NCI-H1092 (cell line): Measurements from ENCODE around the gene PSMB7.
A peak's percentile ranks its signal among the peaks of the same experiment; 100 is the strongest.

ENCODE experiments used
- DNase-seq: peaks from one replicate; lab custom pipeline; 2025; lab: John Stamatoyannopoulos, UW

PSMB7 gene

DNA sequence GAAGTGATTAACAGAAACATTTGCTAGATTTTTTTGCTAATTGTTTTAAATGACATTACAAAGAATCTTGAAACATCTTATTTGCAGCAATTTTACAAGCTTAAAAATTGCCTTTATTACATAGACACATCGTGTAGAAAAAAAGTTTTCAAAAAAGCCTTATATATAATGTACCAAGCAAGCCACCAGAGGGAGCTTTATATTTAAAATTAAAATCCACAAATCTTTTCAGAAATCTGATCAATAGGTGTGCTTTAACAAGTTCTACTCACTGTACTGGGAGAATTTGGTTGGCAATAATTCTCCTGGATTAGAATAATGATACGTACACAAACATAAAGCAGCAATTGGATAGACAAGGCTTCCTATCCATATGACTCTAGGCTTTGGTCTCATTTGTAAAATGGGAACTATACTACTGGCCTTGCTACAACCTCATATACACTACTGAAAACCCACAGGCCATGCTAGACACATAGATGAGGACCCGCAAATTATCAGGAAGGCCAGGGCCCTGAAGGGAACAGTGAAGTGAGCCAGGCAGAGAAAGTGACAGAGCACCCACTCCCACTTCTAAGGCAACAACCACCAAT is 4.8 kb downstream of the PSMB7 start:
- no peak for DNase-seq

DNA sequence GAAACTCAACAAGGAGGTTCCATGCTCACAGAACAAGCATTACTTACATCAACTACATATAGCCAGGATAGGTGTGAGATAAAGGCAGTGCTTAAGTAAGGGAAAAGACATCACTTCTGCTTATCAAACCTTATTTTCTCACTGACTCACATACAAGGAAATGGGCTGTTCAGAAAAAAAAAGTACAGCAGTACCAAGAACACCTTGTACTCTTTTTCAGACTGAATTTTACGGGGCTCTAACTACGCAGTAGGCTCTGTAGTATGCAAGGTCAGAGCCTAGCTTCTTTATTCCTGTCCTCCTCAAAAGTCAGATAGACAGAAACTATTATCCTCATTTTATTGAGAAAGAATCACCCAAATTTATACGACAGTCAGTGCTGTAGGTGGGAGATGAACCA is 5.8 kb downstream of the PSMB7 start:
- no peak for DNase-seq

DNA sequence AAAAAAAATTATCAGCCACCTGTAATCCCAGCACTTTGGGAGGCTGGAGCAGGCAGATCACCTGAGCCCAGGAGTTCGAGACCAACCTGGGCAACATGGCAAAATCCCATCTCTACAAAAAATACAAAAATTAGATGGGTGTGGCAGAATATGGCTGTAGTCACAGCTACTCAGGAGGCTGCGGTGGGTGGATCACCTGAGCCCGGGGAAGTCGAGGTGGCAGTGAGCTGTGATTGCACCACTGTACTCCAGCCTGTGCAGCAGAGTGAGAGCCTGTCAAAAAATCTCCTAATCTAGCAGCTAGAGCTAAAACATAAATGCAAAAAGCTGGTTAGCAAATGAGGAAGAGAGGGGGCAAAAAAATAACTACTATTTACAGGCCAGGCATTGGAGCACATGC is 12.0 kb downstream of the PSMB7 start:
- no peak for DNase-seq

DNA sequence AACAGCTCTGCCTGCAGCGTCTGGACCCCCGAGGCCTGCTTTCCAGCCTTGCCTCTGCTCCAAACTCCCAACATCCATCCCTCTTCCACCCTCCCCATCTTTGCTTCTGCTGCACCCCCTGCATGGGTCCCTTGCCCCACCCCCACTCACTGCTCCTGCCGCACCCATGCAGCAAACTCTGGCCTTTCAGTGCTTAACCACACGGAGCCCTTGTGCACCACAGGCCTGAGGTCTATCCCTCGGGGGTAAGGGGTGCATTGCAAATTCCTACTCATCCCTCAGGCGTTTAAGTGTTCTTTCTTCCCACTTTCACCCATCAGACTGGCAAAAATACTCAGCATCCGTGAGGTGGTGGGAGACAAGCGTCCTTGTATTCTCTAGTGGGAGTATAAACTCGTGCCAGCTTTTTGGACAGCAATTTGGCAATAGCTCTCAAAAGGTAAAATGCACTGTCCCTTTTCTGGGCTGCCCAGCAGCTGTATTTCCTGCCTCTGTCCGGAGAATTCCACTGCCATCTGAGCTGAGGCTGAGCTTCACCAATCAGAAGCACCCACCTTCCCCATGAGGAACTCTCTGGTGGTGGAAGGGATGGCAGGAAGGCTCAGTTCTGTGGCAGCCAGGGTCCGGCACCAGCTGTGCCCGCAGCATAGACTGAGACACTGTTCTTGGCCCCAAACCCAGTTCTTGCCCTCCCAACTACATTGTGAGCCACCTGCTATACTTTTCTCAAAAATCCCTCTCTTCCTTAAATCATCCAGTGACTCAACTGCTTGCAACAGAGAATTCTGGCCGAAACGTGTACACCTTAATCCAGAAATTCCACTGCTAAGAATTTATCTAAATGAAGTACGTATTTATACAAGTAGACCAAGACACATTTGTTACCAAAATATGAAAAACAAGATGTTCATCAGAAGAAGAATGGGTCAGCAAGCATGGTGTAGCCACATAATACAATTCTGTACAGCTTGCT is 15.0 kb downstream of the PSMB7 start:
- no peak for DNase-seq

DNA sequence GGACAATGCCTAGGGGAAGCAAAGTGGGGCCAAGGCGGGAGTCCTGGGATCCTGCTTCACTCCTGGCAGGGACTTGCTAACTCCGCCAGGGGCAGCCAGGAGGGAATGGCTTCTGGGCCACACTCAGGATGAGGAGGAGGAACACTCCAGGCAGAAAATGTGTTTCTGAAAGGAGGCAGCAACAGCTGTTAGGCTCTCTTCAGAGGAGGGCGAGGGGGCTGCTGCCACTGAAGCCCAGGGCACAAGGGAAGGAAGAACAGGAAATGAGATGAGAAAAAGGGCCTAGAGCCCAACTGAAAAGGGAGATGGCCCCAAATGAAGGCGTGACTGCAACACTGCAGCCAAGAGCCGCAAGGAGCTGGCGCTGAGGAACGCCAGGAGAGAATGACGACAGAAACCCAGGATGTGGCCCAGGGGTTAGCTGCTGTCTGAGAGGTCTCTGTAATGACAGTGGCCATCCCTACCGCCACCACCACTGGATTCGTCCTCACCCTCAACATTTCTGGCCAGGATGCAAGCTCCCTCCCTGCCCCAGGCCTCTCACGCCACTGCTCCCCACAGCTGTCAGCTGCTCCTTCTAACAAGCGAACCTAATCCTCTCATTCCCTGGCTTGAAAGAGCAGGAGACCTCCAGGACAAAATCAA is 15.8 kb downstream of the PSMB7 start:
- no peak for DNase-seq

DNA sequence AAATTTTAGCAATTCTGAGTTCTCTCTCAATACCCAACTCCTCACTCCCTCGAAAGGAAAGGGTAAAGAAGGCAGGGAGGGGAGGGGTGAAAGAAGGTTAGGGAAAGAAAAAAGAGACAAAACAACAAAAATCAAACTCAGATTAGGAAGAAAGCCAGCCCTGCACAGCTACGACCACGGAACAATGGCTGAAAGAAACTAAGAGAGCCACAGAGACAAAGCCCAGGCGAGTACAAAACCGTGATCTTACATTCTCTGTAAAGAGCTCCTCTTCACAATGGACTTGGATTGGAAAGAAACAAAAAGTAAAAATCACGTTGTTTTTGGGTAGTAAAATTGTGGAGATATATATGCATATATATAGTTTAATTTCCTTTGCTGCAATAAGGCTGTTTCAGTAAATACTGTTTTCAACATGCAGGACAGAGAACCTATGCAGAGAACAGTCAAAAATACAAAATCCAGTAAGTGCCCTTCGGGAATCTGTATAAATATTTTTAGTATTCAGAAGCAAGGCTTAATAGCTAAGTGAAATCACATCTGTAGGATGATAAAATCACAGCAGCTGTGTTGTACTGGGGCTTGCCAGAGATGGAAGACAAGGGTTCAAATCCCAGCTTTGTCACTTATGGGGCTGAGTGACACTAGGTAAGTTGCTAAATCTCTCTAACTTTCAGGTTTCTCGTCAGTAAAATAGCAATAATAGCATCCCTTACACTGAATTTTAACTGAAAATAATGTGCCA is 16.9 kb downstream of the PSMB7 start:
- no peak for DNase-seq

DNA sequence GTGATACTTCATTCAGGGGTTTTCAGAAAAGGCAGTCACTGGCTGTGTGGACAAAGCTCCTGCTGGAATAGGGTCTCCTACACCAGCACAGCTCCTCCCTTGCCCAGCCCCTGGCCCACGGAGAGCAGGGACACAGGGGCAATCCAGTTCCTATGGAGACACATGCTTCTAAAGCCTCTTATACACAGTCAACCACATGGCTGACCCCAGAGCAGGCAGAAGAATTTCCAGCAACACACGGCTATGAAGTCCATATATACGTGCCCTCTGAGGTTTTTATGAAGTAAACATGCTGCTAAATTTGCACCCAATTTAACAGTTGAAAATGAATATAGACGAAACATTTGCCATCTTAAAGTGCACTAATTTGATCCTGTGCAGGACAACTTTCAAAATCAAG is 19.4 kb downstream of the PSMB7 start:
- DNase-seq: no peak

DNA sequence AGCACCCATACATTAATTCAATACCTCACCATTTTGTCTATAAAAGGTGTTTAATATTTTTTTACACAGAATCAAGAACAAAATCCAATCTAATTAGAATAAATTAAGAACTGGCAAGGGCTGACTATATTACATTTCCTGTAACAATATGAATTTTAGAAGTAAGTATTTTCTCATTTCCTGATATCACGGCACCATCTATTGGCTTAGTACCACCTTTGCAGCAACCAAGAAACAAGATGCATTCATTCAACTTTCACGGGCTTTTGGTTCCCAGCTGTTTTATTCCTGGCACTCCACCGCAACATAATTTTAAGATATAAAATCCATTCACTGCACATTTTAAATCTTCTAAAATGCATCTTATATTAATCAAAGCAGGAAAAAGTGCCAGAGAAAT is 20.6 kb downstream of the PSMB7 start:
- DNase-seq: no peak

DNA sequence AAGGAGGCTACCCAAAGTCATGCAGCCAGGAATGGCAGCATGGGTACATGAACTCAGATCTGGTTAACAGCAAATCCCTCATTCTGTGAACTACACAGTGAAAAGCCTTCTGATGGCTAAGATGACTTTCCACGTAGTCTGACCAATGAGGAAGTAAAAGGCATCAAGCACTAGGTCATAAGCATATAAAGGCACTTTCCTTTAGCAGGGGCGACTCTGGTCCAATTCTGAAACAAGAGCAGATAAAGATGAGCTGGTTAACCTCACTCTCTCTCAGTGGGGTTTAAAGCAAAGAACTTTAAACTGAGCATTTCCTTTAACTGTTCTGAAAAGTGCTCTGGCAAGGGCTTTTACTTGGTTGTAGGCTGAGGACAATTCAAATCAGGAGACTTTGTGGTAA is 21.1 kb downstream of the PSMB7 start:
- DNase-seq: no peak

DNA sequence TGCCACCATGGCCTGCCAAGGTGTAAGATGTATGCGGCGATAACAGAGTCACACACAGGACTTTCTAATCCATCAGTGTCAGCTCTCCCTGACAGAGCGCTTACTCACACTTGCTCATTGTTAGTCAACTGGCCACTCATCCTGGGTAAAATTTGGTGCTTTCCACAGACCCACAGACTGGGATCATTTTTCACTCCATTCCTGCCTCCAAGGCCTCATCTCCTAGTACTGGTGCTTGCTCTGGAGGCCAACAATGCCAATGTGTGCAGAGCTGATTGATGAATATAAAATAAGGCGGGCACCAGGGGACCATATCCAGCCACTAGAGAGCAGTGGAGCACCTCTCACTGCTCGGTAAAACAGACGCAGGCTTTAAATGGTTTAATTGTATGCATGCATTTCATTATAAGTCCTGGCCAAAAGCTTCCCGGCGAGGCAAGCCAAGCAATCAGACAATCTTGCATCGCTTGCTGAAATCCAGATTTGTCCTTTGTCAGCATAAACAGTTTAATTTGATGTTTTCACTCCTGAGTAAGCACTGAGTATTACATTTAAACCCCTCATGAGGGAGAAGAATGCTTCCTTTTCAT is 22.3 kb downstream of the PSMB7 start:
- no peak for DNase-seq

DNA sequence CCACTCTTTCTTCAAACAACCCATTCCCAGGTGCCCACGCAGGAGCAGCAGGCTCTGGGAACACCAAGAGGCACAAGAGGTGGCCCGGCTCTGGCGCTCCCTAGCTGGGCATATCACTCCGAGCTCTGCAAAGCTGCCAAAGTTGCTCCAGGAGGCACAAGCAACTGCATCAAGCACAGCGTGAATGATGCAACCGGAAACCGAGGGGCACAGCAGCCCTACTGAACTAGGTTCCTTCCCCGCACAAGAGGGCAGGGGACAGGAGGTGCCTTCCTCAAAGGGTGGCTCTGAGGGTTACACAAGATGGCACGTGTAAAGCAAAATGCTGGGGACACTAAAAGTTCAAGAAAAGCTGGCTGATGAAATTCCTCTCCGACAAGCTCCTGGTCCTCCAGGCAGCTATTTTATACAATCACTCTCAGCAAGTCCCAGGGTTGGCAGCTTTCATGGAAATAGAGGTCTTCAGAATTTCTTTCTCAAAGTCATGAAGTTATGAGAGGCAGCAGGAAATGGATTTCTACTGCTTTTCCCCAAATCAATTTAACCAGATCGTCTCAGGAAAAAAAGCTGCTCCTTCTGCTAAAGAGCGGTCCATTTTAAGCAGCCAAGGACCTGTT is 22.9 kb downstream of the PSMB7 start:
- no peak for DNase-seq

DNA sequence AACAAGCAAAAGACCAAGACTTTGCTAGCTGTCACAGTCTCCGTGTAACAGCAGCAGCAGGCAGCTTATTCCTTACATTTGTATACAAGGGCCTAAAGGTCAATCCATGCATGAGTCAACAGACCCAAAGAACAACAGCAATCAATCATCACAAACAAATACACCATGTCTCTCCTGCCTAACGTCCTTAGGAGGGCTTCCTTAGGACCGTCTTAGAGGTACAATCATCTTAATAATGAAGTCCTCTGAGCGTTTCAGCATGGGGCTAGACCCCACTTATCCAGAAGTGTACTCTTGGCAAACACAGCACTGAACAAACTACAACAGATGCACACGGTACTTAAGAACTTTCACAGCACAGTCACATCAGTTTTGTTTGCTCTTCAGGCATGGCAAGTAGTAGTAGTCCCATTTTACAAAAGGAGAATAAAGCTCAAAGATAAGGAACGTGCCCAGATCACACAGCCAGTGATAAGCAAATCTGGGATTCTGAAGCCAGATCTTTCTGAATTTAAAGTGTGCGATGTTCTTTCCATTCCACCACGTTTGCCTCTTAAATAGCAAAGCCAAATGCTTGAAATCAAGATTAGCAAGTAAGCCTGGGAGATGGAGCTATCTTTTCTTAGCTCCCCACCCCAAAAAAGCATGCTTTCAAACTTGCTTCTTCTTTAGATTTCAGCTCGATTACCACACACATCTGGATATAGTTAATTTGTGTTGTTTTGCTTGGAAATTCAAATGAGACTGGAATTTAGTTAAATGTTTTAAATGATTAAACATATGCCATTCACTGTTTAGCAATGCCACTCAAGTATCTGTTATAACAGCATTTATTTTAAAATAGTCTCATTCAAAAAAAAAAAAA is 24.2 kb downstream of the PSMB7 start:
- DNase-seq: no peak

DNA sequence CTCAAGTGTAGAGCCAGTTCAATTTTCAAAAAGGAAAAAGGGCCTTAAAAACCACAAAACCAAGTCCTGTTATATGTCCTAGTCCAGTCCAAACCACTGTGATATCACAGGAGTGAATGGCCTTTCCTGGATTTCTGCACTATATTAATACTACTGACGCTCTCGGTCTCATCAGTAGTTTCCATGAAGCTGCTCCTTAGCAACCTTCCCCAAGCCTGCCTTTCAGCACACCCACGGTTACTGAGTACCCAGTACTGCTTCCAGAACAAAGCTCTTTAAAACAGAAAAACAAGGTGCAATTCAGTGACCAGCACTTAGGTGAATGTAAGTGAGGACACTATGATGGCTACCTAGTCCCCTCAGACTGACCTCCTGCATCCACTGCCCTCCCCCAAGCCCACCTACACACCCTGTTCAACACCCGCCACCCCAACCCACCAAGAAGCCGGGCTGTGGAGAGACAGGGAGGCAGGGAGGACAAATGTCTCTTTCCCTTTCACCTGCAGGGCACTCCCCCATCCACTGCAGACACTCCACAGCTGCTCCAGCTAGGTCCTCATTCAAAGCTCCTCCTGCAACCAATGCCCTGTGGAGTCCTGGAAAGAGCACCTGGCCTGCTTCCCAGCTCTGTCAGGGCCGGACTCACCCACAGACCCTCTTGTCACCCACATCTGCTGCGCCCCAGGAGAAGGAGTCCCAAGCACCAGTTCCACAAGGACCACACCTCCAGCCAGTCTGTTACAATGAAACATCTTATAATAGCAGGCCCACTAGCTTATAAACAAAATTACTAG is 25.9 kb downstream of the PSMB7 start:
- peak; percentile 45 for DNase-seq

DNA sequence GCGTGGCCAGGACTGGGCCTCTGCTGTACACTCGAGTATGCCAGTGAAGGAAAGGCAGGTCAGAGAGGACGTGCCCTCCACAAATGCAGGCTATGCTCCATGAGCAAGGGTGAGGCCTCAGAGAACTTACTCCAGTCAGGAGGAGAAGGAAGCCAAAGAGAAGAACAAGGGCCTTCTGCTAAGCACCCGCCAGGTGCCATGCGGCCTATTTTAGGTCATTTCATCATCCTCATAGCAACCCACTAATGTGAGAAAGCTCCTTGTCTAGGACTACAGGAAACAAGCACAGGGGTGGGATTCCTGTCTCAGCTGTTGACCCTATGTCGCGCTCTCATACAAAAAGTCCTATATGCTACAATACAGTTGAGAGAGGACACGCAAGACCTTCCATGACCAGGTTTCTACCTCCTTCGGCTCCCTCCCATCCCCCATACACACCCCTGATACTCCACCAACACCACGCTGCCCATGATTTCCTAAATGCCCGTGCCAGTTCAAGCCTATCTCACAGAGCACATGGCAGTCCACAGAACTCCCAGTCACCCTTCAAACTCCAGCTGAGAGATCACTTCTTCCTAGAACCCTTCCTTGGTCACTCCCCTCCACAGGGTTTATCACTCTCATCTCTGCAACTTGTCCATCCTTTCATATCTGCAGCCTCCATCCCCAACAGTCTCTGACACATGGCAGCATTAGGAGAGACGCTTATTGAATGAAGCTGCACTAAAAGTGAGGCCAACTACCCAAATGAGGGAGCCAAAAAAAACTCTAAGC is 26.8 kb downstream of the PSMB7 start:
- no peak for DNase-seq

DNA sequence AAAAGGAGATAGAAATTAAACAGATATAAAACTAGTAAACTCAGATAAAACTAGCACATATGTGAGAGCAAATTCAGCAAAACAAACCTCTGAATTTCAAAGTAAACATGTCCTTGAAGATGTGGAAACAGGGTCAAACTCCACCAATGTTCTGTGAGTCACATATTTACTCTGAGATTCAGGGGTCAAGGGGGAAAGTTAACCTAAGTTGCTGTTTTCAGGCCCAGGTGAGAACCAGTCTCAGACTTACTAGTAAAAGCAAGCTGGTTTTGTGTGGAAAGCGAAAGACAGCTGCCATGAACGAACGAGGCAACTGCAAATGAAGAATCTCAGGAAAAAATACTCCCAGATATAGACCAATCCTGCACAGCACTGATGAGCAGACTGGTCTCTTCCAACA is 29.0 kb downstream of the PSMB7 start:
- no peak for DNase-seq

DNA sequence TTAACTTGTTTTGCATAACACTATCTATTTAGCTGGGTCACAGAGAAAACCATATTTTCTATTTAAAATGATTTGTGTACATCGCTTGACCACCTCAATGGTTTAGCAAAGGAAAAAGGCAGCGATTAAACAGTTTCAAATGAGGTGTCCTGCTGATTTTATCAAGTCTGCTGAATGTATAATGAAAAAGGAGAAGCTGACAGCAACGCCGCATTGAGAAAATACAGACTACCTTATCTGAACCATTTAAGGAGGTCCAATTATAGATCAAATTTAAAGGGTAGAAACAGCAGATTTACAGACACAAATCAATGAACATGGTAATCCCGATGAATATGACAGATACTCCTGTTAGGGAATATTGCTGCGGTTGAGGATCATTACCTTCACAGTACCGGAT is 29.6 kb downstream of the PSMB7 start:
- no peak for DNase-seq

DNA sequence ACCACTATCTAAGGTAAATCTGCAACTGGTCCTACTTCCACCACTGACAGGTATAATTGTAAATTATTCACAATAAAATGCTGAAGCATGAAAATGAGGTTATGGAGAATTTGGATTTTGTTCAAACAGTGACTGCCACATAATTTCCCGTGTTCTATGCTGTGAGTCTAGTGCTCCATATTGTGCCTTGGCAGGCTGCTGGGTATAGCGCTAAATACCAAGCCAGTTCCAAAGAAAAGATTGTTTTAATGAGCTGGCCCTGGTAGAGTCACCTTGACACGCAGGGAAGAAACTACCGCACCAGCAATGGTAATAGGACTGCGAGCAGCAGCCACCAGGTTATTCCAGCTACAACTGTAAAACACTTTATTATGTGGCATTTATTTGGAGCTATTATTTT is 30.4 kb downstream of the PSMB7 start:
- DNase-seq: no peak

DNA sequence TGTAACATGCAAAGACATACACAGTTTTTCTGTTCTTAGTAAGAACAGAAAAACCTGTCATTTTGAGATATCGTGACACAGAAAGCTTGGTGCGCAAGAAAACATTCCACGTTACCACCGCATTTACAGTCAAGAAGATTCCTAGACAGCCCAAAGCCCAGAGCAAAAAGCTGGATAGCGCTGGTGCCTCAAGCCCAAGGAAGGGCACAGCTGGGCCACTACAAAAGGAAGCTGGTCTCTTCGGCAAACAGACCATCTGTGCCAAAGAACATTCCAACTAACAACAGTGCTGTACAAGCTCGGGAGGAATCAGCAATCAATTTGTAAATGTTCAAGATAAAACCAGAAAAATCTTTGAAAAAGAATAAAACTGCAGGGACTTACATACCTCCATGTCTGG is 31.0 kb downstream of the PSMB7 start:
- DNase-seq: no peak
